Activated CD4-positive, alpha-beta T cell treated with anti-CD3 and anti-CD28 coated beads for 24 hours (primary cell): ENCODE results near the gene ATXN7.
A peak's percentile ranks its signal among the peaks of the same experiment; 100 is the strongest.

Experiments
- DNase-seq, 2 donors: peaks; one replicate each; pipeline ENCODE4 v3.0.0-alpha.2; 2020; ENCODE audit warnings: low read depth in 2 of 2

Gene ATXN7

DNA sequence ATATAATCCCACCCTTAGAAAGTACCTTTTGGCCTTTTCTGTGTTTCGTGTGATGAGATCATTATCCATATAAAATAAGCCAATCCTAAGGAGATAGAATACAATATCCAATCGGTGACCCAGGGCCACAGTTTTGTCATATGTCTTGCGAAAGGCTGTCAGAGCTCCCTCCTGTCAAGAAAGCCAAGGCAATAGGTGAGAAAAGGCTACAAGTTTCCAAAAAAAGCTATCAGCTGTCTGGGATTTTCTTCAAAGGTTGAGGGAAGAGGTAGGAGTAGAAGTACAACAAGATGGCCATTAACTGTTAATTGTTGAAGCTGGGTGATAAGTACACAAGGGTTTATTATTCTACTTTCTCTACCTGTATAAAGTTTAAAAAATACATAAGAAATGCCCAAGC, 155.6 kb downstream of the ATXN7 start:
- no peak for DNase-seq

DNA sequence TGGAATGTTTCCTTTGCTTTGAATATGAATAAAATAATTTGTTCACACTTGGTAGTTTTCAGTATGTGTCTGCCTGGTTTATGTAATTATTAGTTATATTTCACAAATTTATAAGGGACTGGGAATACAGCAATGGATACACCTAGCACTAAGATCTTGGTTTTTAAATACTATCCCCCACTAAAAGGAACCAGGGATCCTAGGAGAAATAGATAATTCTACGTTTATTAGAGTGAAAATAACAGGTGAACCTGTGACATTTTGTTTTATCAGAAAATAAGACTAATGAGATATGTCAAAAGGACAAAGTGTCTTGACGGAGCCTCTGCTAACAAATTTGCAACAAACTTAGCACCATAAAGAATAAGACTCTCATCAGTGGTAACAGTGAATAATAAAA, 156.2 kb downstream of the ATXN7 start:
- DNase-seq: no peak

- no peak for DNase-seq
These were observed 158.3 kb downstream of the ATXN7 start for GRCh38 chr3:64021922-64022321.

DNA sequence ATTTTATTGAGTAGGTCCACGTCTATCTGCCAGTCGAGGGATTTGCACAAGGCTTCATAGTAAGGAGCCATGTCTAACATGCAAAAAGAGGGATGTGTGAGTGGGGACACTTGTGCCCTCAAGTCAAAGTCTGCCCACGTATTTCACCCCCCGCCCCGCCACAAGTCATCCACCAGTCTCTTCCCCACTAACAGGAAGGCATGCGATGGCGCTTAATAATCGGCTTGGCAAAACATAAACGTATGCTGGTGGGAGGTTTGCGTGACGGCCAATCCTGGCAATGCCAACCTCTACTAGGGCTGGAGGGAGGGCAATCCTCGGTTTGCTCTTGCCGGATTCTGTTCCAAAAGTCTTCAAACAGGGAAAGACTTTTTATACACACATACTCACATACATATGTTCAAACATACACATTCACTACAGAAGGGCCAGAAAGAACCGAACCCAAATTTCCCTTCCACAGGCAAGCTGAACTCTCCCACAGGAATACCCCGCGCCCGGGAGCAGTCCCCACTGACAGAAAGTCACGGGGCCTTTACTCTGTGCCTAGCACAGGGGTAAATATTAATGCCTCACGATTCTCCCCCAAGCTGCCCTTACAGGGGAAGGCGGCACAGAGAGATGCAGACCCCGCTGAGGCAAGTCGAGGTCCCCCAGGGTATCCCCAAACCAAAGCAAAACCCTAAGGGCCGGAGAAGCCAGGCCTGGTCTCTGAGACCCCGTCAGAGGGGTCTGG, 159.0 kb downstream of the ATXN7 start:
- no peak for DNase-seq

- peak; percentile 86 to 94 for DNase-seq
These were observed 159.7 kb downstream of the ATXN7 start, which contains the start of gene PSMD6 for GRCh38 chr3:64023187-64023860. PSMD6 (minus strand) TSS chr3:64023494; CDS start chr3:64023419, 75 bp downstream.

DNA sequence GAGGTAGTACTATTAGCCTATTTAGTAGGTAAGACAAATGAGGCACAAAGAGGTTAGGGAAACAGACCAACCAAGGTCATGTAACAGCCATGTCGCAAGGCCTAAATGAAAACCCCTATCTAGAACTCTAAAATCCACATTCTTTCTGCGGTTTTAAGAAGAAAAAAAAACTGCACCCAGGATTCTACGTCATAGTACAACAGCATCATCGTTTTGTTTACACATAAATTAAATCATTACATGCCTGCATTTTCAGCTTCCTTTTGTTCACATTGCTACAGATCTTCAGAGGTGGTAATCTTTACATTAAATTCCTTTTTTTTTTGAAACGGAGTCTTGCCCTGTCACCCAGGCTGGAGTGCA, 160.2 kb downstream of the ATXN7 start:
- no peak for DNase-seq

GRCh38 chr3:64026346-64026745, 162.7 kb downstream of the ATXN7 start:
- no peak for DNase-seq

- no peak for DNase-seq
These were observed 164.0 kb downstream of the ATXN7 start for GRCh38 chr3:64027658-64028057.

DNA sequence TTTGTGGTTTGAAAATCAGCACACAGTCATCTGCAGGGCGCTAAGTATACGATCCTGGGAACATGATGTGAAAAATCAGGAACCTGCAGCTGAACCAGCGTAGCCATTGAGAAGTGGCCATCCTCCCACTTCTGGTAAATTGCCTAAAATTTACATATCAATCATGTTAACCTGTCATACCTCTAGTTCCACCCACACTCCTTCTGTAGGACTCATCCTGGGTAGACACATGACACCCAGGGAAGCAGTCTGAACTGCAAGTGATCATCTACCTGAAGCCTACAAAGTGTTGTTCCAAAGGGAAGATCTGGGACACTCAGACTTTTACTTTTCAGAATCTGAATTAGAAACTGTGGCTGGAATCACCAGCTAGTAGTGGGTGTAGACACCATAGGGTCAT, 165.1 kb downstream of the ATXN7 start:
- no peak for DNase-seq

DNA sequence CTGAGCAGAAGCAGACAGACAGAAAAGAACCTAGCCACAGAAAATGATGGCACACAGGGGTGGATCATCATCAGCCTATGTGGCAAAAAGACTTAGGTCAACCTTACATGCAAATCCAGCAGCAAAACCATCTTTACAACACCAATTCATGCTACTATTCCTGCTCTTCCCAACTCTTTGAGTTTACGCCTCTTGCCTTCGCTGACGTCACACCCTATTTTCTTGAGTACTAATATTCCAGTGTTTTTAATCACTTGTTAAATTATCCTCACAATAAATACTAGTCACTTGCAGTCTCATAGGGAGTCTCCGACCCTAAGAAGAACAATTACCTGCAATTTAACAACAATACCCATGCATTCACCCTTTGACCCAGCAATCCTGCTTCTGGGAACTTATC, 165.6 kb downstream of the ATXN7 start:
- no peak for DNase-seq

GRCh38 chr3:64030741-64031140, 167.1 kb downstream of the ATXN7 start:
- DNase-seq: peak; percentile 67

- no peak for DNase-seq
These were observed 168.2 kb downstream of the ATXN7 start for GRCh38 chr3:64031540-64032508.

- no peak for DNase-seq
These were observed 169.4 kb downstream of the ATXN7 start for GRCh38 chr3:64033069-64033468.

DNA sequence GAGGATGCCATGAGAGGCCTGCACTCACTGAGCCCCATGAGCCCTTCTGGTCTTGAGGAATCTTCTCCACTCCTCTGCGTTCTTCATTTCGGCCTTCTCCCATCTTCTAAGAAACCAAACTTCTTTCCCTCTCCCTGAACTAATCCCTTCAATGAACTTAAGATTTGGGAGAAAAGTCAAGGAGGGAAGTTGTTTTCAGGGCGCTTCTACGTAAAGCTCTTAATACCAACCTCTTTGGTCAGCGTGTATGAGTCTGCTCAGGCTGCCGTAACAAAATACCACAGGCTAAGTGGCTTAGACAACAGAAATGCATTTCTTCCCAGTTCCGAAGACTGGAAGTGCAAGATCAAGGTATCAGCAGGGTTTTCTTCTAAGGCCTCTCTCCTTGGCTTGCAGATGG, 173.4 kb downstream of the ATXN7 start:
- no peak for DNase-seq

DNA sequence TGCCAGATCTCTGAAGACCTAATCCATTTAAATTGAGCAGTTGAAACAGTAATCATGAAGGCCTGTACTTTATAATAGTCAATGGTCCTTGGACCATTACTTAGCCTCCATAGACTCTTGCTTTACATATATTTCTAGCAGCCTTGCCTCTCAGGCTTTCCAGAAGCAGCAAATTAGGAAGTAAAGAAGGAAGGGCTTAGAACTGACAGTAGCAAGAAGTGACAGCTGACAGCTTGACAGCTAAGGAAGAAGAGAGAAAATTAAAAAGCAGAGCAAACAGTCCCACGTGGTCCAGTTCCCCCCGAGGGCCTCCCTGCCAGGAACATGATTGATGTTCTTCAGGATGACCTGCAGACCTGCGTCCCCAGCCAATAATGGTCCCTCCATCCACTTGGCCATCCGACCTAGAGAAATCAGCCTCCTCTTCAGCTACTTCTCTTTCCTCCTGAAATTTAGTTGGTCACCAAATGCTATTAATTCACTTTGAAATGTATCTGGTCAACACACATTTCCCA, 174.6 kb downstream of the ATXN7 start:
- DNase-seq: no peak

GRCh38 chr3:64039332-64039731, 175.7 kb downstream of the ATXN7 start:
- DNase-seq: no peak

DNA sequence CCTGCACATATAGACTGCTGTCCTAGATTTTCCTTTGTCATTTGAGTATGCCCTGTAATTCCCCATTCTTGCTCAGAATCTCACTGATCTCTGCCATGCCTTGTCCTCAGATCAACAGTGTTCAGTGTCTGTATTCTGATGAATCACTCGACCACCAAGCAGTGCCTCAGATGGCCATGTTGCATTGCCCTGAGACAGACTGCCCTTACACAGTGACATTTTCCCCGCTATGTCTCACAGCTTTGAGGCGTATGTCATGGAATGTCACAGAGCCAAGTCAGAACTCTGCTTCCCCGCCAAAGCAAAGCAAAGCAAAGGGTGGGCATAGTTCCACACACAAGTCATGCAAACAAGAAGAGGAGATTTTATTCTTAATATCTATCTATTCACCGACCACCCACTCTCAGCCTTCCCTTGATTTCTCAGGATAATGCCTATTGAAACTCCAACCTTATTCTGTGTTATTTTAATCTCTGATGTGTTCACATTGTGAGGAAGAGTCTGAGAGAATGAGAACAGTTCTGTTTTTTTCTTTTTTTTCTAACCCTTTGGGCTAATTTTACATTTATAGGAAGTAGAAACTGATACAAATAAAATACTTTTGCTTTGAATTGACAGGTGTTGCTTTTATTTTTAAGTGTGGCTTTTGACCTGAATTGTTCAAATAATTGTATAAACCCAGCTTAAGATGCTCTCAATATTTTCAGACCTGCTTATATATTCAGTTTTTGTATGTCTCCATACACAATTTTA, 176.5 kb downstream of the ATXN7 start:
- no peak for DNase-seq

DNA sequence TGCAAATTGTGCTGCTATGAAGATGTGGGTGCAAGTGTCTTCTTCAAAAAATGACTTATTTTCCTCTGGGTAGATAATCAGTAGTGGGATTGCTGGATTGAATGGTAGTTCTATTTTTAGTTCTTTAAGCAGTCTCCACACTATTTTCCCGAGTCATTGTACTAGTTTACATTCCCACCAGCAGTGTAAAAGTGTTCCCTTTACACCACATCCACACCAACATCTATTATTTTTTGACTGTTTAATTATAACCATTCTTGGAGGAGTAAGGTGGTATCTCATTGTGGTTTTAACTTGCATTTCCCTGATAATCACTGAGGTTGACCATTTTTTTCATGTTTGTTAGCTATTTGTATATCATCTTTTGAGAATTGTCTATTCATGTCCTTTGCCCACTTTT, 179.3 kb downstream of the ATXN7 start:
- DNase-seq: no peak

GRCh38 chr3:64046592-64046991, 182.9 kb downstream of the ATXN7 start:
- no peak for DNase-seq

- no peak for DNase-seq
These were observed 183.4 kb downstream of the ATXN7 start for GRCh38 chr3:64046996-64047594.

DNA sequence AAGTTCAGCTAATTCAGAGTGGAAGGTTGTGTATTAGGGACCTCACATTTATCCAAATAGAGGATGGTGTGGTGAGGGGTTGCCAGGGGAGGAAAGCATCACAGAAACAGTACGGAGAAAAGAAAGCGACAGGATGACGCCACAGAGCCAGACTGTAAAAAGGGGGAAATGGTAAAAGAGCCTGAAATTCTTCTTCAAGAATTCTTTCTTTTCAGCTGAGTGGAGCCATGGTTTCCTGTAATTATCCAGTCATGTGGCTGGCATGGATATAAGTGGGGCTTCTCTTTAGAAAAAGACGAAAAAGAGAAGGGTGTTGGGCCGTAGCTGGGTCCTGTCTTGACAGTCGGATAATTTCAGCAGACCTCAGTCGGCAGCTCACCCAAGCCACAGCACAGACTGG, 184.1 kb downstream of the ATXN7 start:
- no peak for DNase-seq
